H1 (cell line): ENCODE results near the gene ATG16L2. TPM values are rescaled to one million over a fixed set of nuclear protein-coding genes. Genes with fewer than 3 reads are reported as not detected.

Experiments used
- BCL11A ChIP-seq, 2 experiments: IDR thresholded peaks; one replicate each; pipeline ENCODE4 v1.6.1; 2011; ENCODE audit warnings: low read depth in 2 of 2, low read length in 2 of 2, mild to moderate bottlenecking in 2 of 2
- CBX8 ChIP-seq: fragments of 300-800, 300-1000 bp; sonication (generic); IDR thresholded peaks from 2 replicates; pipeline ENCODE4 v1.7.1; 2016; ENCODE audit warnings: low read depth, low read length, borderline replicate concordance
- RXRA ChIP-seq: IDR thresholded peaks from 2 replicates; pipeline ENCODE4 v1.6.1; 2011; ENCODE audit warnings: low read depth, mild to moderate bottlenecking, low read length, moderate library complexity; ENCODE audit not compliant: insufficient read depth
- SIRT6 ChIP-seq: IDR thresholded peaks from one replicate; pipeline ENCODE4 v1.7.1; 2012; ENCODE audit warnings: low read length, inconsistent platforms
- SP1 ChIP-seq: IDR thresholded peaks from 2 replicates; pipeline ENCODE4 v1.6.1; 2011; ENCODE audit warnings: low read depth, low read length
- SRF ChIP-seq: IDR thresholded peaks from 2 replicates; pipeline ENCODE4 v1.6.1; 2011; ENCODE audit warnings: mild to moderate bottlenecking, low read depth, low read length, moderate library complexity
- TCF12 ChIP-seq: IDR thresholded peaks from 2 replicates; pipeline ENCODE4 v1.6.1; 2011; ENCODE audit warnings: low read depth, mild to moderate bottlenecking, low read length
- TEAD4 ChIP-seq: IDR thresholded peaks from 2 replicates; pipeline ENCODE4 v1.6.1; 2012; ENCODE audit warnings: low read depth, low read length, inconsistent platforms, mixed read lengths
- polyA plus RNA-seq, 7 experiments: library from polyadenylated mRNA; depleted of rRNA in 3 of 7; stranded (reverse) in 5 of 7; unstranded in 2 of 7; fragments of >200 nt in 5 of 7; fragments of 200-250 nt in 2 of 7; gene quantifications; 1 replicate in 5 of 7; 2 replicates in 1 of 7; 4 replicates in 1 of 7; pipeline versions ENCODE4 v1.2.1 to v1.2.3, GENCODE V29; 2011 to 2013; ENCODE audit warnings: missing spikeins in 2 of 7, mixed read lengths in 2 of 7
- total RNA-seq: library from RNA; stranded (reverse); fragmentation: NEBNext Ultra II Directional; extraction: Animal tissue kit (Norgen Biotek cat#: 25700); gene quantifications from 2 replicates; pipeline ENCODE4 v1.2.1, GENCODE V29; 2021

The ATG16L2 gene
- total and polyA plus RNA-seq, 2 of the 8 experiments (the other 6 are each of a cell fraction or from before 2014, with no cell fraction given), result 11.0 to 18.5 TPM

GRCh38 chr11:72779495-72780128 is 34.6 kb upstream of the ATG16L2 start (continued):
- no peak for TF ChIP-seq TCF12
- TF ChIP-seq SIRT6, result no peak
- TF ChIP-seq SP1, result no peak
- TF ChIP-seq RXRA, result no peak
- TF ChIP-seq BCL11A (IDR thresholded peaks at IDR 0.05; ENCODE audit: low read depth in 2 of 2, low read length in 2 of 2), result no peak
- TF ChIP-seq SRF, result no peak
- no peak for TF ChIP-seq CBX8
- no peak for TF ChIP-seq TEAD4
